PFSK-1 (cell line): ENCODE results near the gene TRIM25.

Experiments
- FOXP2 ChIP-seq: optimal IDR thresholded peaks from 2 replicates; pipeline ENCODE3; 2011; ENCODE audit warnings: borderline replicate concordance, control low read depth, inconsistent platforms; ENCODE audit not compliant: insufficient read depth; ENCODE audit errors: extremely low read length, extremely low read depth
- POLR2AphosphoS5 ChIP-seq: IDR thresholded peaks from 2 replicates; pipeline ENCODE4 v1.6.1; 2012; ENCODE audit warnings: low read depth, mild to moderate bottlenecking, control low read depth, low read length, moderate library complexity
- SIN3A ChIP-seq: IDR thresholded peaks from 2 replicates; pipeline ENCODE4 v1.6.1; 2012; ENCODE audit warnings: mild to moderate bottlenecking, low read length, moderate library complexity, borderline replicate concordance; ENCODE audit not compliant: insufficient read depth
- TAF1 ChIP-seq: IDR thresholded peaks from 2 replicates; pipeline ENCODE4 v1.6.1; 2012; ENCODE audit warnings: low read length, control low read depth, borderline replicate concordance; ENCODE audit not compliant: insufficient read depth
- TF ChIP-seq, protein P1 (sequence below), 2 experiments: IDR thresholded peaks; 2 replicates each; pipeline versions ENCODE4 v1.6.1 to v1.8.0; 2011 to 2012; ENCODE audit warnings: low read depth in 2 of 2, low read length in 2 of 2, control low read depth in 1 of 2, inconsistent platforms in 1 of 2, mild to moderate bottlenecking in 1 of 2, moderate library complexity in 1 of 2; ENCODE audit not compliant: insufficient read depth in 1 of 2

DNA sequence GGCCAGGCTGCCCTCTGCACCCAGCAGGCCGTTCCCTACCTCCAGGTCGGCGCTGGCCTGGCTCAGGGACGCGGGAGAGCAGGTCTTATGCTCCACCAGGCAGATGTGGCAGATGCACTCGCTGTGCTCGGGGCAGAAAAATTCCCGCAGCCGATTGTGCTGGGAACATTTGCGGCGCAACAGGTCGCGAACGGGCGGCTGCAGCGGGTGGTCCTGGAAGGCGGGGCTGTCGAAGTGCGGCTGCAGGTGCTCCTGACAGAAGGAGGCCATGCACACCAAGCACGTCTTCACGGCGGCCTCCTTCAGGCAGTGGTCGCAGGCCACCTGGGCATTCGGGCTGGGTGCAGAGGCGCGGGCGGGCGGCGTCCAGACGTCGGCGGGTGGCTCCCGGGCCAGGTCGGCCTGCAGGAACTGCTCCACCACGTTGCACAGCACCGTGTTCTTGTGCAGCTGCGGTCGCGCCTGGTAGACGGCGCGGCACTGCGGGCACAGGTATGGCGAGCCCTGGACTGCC is 439 bp downstream of the TRIM25 start:
- TF ChIP-seq POLR2AphosphoS5 (no peak), SIN3A (no peak), FOXP2 (no peak), TAF1 (no peak)
- TF ChIP-seq, protein P1, sequence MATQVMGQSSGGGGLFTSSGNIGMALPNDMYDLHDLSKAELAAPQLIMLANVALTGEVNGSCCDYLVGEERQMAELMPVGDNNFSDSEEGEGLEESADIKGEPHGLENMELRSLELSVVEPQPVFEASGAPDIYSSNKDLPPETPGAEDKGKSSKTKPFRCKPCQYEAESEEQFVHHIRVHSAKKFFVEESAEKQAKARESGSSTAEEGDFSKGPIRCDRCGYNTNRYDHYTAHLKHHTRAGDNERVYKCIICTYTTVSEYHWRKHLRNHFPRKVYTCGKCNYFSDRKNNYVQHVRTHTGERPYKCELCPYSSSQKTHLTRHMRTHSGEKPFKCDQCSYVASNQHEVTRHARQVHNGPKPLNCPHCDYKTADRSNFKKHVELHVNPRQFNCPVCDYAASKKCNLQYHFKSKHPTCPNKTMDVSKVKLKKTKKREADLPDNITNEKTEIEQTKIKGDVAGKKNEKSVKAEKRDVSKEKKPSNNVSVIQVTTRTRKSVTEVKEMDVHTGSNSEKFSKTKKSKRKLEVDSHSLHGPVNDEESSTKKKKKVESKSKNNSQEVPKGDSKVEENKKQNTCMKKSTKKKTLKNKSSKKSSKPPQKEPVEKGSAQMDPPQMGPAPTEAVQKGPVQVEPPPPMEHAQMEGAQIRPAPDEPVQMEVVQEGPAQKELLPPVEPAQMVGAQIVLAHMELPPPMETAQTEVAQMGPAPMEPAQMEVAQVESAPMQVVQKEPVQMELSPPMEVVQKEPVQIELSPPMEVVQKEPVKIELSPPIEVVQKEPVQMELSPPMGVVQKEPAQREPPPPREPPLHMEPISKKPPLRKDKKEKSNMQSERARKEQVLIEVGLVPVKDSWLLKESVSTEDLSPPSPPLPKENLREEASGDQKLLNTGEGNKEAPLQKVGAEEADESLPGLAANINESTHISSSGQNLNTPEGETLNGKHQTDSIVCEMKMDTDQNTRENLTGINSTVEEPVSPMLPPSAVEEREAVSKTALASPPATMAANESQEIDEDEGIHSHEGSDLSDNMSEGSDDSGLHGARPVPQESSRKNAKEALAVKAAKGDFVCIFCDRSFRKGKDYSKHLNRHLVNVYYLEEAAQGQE (IDR thresholded peaks at IDR 0.05; ENCODE audit: insufficient read depth in 1 of 2, low read depth in 2 of 2, low read length in 2 of 2), result no peak
